ENCODE measurements around the gene ATP2A2.

The ATP2A2 gene

GRCh38 chr12:110270125-110270962 lies 10.7 kb upstream of the ATP2A2 start:
- no peak overlapping the region for H3K4me3 ChIP-seq (ENCODE audit: control insufficient read depth, low read depth, low read length)
- DNase-seq (ENCODE audit: low read depth), result no peak
- no peak for TF ChIP-seq CTCF (IDR thresholded peaks at IDR 0.05; ENCODE audit: control insufficient read depth, insufficient read depth, low read depth, low read length, missing control alignments)

GRCh38 chr12:110271015-110271414 lies 10.0 kb upstream of the ATP2A2 start:
- H3K4me3 ChIP-seq (ENCODE audit: control insufficient read depth, low read depth, low read length), result no peak overlapping the region

DNA sequence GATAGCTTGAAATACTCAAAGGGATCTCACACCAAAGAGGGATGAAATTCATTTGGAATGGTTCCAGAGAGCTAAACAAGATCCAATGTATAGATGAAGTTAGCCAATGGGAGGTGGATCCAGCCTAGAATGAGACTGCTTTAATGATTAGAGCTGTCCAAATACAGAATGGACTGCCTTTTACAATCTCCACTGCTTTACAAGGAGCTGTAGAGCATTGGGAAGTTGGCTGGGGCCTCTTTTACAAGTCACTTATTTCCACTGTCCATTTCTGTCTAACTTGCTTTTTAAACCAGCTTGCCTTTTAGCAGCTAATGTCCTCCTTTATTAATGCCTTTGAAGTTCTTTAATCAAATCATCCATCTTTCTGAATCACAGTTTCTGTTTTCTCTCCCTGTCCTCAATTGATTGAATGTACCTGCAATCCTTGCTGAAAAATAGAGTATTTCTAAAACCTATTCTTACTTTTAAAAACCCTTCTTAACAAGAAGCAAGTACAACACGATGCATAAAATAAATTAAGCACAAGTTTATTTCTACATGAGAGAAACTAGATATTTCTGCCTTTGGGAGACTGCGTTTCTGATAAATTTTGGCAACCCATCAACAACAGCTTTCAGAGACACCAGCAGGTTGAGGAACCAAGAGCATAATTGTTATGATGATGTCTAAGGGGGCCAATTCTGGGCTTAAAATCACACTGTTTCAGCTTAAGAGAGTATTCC lies 3.4 kb upstream of the ATP2A2 start:
- TF ChIP-seq CTCF (IDR thresholded peaks at IDR 0.05; ENCODE audit: control insufficient read depth, insufficient read depth, low read depth, low read length, missing control alignments), result no peak
- no peak for DNase-seq (ENCODE audit: low read depth)
- H3K4me3 ChIP-seq (ENCODE audit: control insufficient read depth, low read depth, low read length), result no peak overlapping the region

More at GRCh38 chr12:110271015-110271414, 10.0 kb upstream of the ATP2A2 start:
- DNase-seq (ENCODE audit: low read depth), result no peak
- no peak for TF ChIP-seq CTCF (IDR thresholded peaks at IDR 0.05; ENCODE audit: control insufficient read depth, insufficient read depth, low read depth, low read length, missing control alignments)

- no peak overlapping the region for H3K4me3 ChIP-seq (ENCODE audit: control insufficient read depth, low read depth, low read length)
- TF ChIP-seq CTCF (IDR thresholded peaks at IDR 0.05; ENCODE audit: control insufficient read depth, insufficient read depth, low read depth, low read length, missing control alignments), result no peak
- no peak for DNase-seq (ENCODE audit: low read depth)
These were observed 2.9 kb upstream of the ATP2A2 start for GRCh38 chr12:110278255-110278536.

GRCh38 chr12:110279566-110280375 lies 1.3 kb upstream of the ATP2A2 start:
- no peak for DNase-seq (ENCODE audit: low read depth)
- no peak overlapping the region for H3K4me3 ChIP-seq (ENCODE audit: control insufficient read depth, low read depth, low read length)
- TF ChIP-seq CTCF (IDR thresholded peaks at IDR 0.05; ENCODE audit: control insufficient read depth, insufficient read depth, low read depth, low read length, missing control alignments), result no peak

DNA sequence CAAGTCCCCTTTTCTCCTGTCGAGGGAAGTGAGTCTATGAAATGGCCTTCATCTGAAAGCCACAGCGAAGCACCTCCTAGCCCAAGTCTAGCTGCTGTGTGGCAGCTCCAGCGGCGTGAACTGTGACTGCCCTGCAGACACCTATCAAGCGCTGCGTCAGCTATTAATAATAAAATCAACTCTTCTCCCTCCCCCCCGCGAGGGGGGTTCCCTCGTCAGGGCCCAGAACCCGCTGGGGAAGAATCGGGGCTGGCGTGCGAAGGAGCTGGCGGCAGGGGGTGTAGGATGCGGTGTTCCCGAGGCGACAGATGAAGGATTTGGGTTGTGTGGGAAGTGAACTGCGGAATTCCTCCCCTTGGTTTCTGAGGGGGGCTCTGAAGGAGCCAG lies 662 bp upstream of the ATP2A2 start:
- peak overlapping the region; percentile 80 for H3K4me3 ChIP-seq (ENCODE audit: control insufficient read depth, low read depth, low read length)
- TF ChIP-seq CTCF (IDR thresholded peaks at IDR 0.05; ENCODE audit: control insufficient read depth, insufficient read depth, low read depth, low read length, missing control alignments), result no peak
- DNase-seq (ENCODE audit: low read depth), result no peak
